GM12878 (cell line): Measurements from ENCODE around the gene TMEM45A. TPM values are rescaled to one million over a fixed set of nuclear protein-coding genes. Genes with fewer than 3 reads are reported as not detected.

Experiments
- ATAC-seq: fragments of 200-7000 bp; cut with Tn5 transposase; 3 replicates; pipeline ENCODE4 v1.9.1; 2020; ENCODE audit warnings: mild to moderate bottlenecking, moderate library complexity
- BruUV-seq: library from RNA; stranded (reverse); fragments of 400-500 nt; replicated peaks from 2 replicates; lab custom pipeline; 2021; lab: Mats Ljungman, UMichigan
- CTCF ChIA-PET: fragments of 300-600 bp; sonication (Branson Sonifier 250); formaldehyde crosslinking; extraction: SDS; loops from one replicate; lab custom pipeline; 2021; ENCODE audit warnings: inconsistent platforms; lab: Yijun Ruan, JAX
- POLR2A ChIA-PET: fragments of 350-600 bp; formaldehyde crosslinking; extraction: SDS; loops from one replicate; lab custom pipeline; 2021; ENCODE audit warnings: inconsistent platforms; lab: Charles Lee
- RAD21 ChIA-PET: fragments of 300-600 bp; sonication (Branson Sonifier 250); formaldehyde crosslinking; loops from one replicate; lab custom pipeline; 2023; ENCODE audit warnings: antibody characterized with exemption; ENCODE audit not compliant: unreplicated experiment; lab: Charles Lee
- SMC1A ChIA-PET: fragments of 300-600 bp; sonication (Branson Sonifier 250); formaldehyde crosslinking; loops from one replicate; lab custom pipeline; 2023; ENCODE audit not compliant: unreplicated experiment, uncharacterized antibody; lab: Charles Lee
- DNase-seq: peaks from one replicate; pipeline ENCODE4 v3.0.0-alpha.2; 2011; ENCODE audit warnings: low read depth, low spot score
- FAIRE-seq: peaks from 3 replicates; lab custom pipeline; 2011; peaks lifted over from hg19 to GRCh38; lab: Jason Lieb, UNC
- H2AFZ ChIP-seq: 2 replicates; pipeline ENCODE4 v1.6.0; 2011; ENCODE audit warnings: low read depth, low read length, control low read depth; ENCODE audit not compliant: control insufficient read depth
- H3K27ac ChIP-seq: 2 replicates; pipeline ENCODE4 v1.5.1; 2011; ENCODE audit warnings: control low read depth; ENCODE audit not compliant: control insufficient read depth, insufficient read depth
- H3K27me3 ChIP-seq, 2 experiments: replicated peaks in 1 of 2; 2 replicates each; pipeline versions ENCODE4 v1.6.0 to v1.6.1; 2011; ENCODE audit warnings: low read length in 1 of 2; ENCODE audit not compliant: control insufficient read depth in 2 of 2, insufficient read depth in 2 of 2
- H3K36me3 ChIP-seq, 2 experiments: 2 replicates each; pipeline ENCODE4 v1.5.1; 2011; ENCODE audit warnings: low read length in 1 of 2; ENCODE audit not compliant: control insufficient read depth in 2 of 2, insufficient read depth in 2 of 2
- H3K4me1 ChIP-seq: 2 replicates; pipeline ENCODE4 v1.6.1; 2011; ENCODE audit warnings: mild to moderate bottlenecking, low read length, moderate library complexity, mixed read lengths; ENCODE audit not compliant: control insufficient read depth, insufficient read depth
- H3K4me2 ChIP-seq: 2 replicates; pipeline ENCODE4 v1.6.0; 2011; ENCODE audit warnings: control low read depth; ENCODE audit not compliant: control insufficient read depth, insufficient read depth
- H3K4me3 ChIP-seq: fragments of 200-600 bp; sonication (generic); 2 replicates; pipeline ENCODE4 v1.5.1; 2016
- H3K79me2 ChIP-seq: 2 replicates; pipeline ENCODE4 v1.6.0; 2011; ENCODE audit warnings: low read length; ENCODE audit not compliant: control insufficient read depth, insufficient read depth
- H3K9ac ChIP-seq: 2 replicates; pipeline ENCODE4 v1.8.0; 2011; ENCODE audit warnings: low read length, control low read depth, mixed read lengths; ENCODE audit not compliant: control insufficient read depth, insufficient read depth
- H3K9me3 ChIP-seq: replicated peaks from 3 replicates; pipeline ENCODE4 v1.5.1; 2011; ENCODE audit warnings: mild to moderate bottlenecking, low read length; ENCODE audit not compliant: control insufficient read depth, insufficient read depth
- H4K20me1 ChIP-seq: 2 replicates; pipeline ENCODE4 v1.6.0; 2011; ENCODE audit not compliant: control insufficient read depth, insufficient read depth
- BRCA1 ChIP-seq: IDR thresholded peaks from 2 replicates; pipeline ENCODE4 v1.6.1; 2011; ENCODE audit warnings: low read depth, low read length, improper control_type of control experiment
- KDM1A ChIP-seq: fragments of 200-600 bp; sonication (generic); IDR thresholded peaks from 2 replicates; pipeline ENCODE4 v1.6.1; 2016; ENCODE audit warnings: borderline replicate concordance
- NR2F1 ChIP-seq: fragments of 450-650 bp; conservative IDR thresholded peaks from 2 replicates; pipeline ENCODE4 v1.6.1; 2017; ENCODE audit warnings: mild to moderate bottlenecking
- SREBF2 ChIP-seq: IDR thresholded peaks from 2 replicates; pipeline ENCODE4 v1.6.1; 2012; ENCODE audit warnings: mild to moderate bottlenecking, low read length
- in situ Hi-C: fragments of 300-500 bp; cut with MboI; formaldehyde crosslinking; loops from 9 replicates; pipeline ENCODE4 v1.14.3; 2018; ENCODE audit warnings: mixed read lengths
- intact Hi-C: fragments of 100-400 bp; cut with micrococcal nuclease; formaldehyde crosslinking; loops from one replicate; pipeline ENCODE4 v1.14.2; 2022; ENCODE audit not compliant: unreplicated experiment
- polyA plus RNA-seq, 11 experiments: library from polyadenylated mRNA; depleted of rRNA in 4 of 11; unstranded in 6 of 11; stranded (reverse) in 5 of 11; fragments of >200 nt; fragmentation: Nextera tagmentation in 4 of 11; fragmentation: Illumina TruSeq in 1 of 11; extraction: Ambion mirVana in 4 of 11; extraction: Trizol in 1 of 11; gene quantifications; 1 replicate in 1 of 11; 2 replicates in 10 of 11; pipeline versions ENCODE4 v1.2.1 to v1.2.3, GENCODE V29; 2011 to 2016; ENCODE audit warnings: inconsistent platforms in 2 of 11, missing spikeins in 2 of 11, low read depth in 1 of 11
- total RNA-seq, 4 experiments: library from RNA; depleted of rRNA in 3 of 4; stranded (reverse); fragments of >200 nt in 3 of 4; fragmentation: Illumina TruSeq in 1 of 4; extraction: Trizol in 1 of 4; gene quantifications; 2 replicates each; pipeline versions ENCODE4 v1.2.1 to v1.2.3, GENCODE V29; 2013 to 2021
- TF ChIP-seq, protein P1 (sequence below): IDR thresholded peaks from 2 replicates; pipeline ENCODE4 v1.6.1; 2012; ENCODE audit warnings: improper control_type of control experiment, low read depth, low read length; ENCODE audit not compliant: insufficient replicate concordance

TMEM45A gene
- total and polyA plus RNA-seq, 10 of the 15 experiments (the other 5 are each of a cell fraction or from before 2014, with no cell fraction given): 0.34 to 5.3 (median 0.83) TPM

GRCh38 chr3:100517276-100517675 is 24.9 kb downstream of the TMEM45A start (continued):
- TF ChIP-seq, protein P1, sequence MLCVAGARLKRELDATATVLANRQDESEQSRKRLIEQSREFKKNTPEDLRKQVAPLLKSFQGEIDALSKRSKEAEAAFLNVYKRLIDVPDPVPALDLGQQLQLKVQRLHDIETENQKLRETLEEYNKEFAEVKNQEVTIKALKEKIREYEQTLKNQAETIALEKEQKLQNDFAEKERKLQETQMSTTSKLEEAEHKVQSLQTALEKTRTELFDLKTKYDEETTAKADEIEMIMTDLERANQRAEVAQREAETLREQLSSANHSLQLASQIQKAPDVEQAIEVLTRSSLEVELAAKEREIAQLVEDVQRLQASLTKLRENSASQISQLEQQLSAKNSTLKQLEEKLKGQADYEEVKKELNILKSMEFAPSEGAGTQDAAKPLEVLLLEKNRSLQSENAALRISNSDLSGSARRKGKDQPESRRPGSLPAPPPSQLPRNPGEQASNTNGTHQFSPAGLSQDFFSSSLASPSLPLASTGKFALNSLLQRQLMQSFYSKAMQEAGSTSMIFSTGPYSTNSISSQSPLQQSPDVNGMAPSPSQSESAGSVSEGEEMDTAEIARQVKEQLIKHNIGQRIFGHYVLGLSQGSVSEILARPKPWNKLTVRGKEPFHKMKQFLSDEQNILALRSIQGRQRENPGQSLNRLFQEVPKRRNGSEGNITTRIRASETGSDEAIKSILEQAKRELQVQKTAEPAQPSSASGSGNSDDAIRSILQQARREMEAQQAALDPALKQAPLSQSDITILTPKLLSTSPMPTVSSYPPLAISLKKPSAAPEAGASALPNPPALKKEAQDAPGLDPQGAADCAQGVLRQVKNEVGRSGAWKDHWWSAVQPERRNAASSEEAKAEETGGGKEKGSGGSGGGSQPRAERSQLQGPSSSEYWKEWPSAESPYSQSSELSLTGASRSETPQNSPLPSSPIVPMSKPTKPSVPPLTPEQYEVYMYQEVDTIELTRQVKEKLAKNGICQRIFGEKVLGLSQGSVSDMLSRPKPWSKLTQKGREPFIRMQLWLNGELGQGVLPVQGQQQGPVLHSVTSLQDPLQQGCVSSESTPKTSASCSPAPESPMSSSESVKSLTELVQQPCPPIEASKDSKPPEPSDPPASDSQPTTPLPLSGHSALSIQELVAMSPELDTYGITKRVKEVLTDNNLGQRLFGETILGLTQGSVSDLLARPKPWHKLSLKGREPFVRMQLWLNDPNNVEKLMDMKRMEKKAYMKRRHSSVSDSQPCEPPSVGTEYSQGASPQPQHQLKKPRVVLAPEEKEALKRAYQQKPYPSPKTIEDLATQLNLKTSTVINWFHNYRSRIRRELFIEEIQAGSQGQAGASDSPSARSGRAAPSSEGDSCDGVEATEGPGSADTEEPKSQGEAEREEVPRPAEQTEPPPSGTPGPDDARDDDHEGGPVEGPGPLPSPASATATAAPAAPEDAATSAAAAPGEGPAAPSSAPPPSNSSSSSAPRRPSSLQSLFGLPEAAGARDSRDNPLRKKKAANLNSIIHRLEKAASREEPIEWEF: no peak
- TF ChIP-seq BRCA1 (no peak), NR2F1 (no peak), KDM1A (no peak)

- Histone ChIP-seq H4K20me1 (no peaks in the 10 kb centered on the region), H2AFZ (no peak overlapping the region), H3K27me3 (no peaks in the 10 kb centered on the region), H3K9ac (no peak overlapping the region), H3K9me3 (no peaks in the 10 kb centered on the region; the same call in 2 of the 3 replicates), H3K79me2 (no peaks in the 10 kb centered on the region), H3K4me3 (no peak overlapping the region), H3K27ac (no peak overlapping the region), H3K4me1 (no peaks in the 10 kb centered on the region; the same call in 1 of the 2 replicates), H3K36me3 (no peaks in the 10 kb centered on the region; a peak in 1 of 4 replicates), H3K4me2 (no peak overlapping the region)
- no peak for ATAC-seq
- intact Hi-C loops: no loop called here
- no TSS peak for BruUV-seq
- RAD21 ChIA-PET: no interaction called here
- POLR2A ChIA-PET: no interaction called here
- in situ Hi-C loops: no loop called here
- no peak for FAIRE-seq
- TF ChIP-seq SREBF2: no peak
- no peak for DNase-seq
- SMC1A ChIA-PET: interaction anchor here (1.8 kb wide), 1 partner anchor 10 kb away, joined by 4 read pairs; no protein-coding TSS in a partner anchor
- CTCF ChIA-PET: no interaction called here
These were observed 25.8 kb downstream of the TMEM45A start for GRCh38 chr3:100518244-100518643.
